HG02623 (cell line): ENCODE data around the gene CYB5A.
A peak's percentile ranks its signal among the peaks of the same experiment; 100 is the strongest.

Experiments
- ATAC-seq: cut with Tn5 transposase; IDR thresholded peaks from one replicate; pipeline ENCODE4 v1.9.1; 2021; ENCODE audit warnings: moderate library complexity; ENCODE audit not compliant: unreplicated experiment

The CYB5A gene

DNA sequence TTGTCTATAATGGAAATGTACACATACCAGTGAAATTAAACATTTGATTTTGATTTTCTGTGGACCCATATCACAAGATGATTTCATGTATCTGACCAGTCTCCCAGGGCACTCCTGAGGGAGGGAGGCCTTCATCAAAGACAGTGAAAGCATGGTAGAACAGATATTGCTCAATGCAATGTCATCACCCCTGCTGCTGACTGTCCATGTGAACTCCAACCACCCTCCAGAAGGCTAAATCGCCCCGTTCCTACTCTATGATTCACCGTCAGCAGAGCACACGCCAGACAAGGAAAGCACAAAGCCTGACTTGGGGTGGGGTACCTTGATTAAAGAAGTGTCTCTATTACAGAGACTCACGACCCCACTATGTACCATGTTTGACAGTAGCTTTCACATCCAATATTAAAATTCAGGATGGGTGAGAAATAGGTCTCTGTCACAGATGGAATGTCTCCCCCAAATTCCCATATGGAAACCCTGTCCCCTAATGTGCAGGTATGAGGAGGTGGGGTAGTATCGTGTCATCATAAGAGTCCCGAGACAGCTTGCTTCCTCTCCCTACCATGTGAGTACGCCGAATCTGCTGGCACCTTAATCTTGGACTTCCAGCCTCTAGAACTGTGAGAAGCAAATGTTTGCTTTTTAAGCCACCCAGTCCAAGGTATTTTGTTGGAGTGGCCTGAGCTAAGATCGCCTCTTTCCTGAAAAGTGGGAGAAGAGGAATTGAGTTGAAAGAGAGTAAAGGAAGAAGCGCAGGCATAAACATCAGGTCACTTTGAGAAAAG is 42.4 kb downstream of the CYB5A start:
- ATAC-seq = no peak

DNA sequence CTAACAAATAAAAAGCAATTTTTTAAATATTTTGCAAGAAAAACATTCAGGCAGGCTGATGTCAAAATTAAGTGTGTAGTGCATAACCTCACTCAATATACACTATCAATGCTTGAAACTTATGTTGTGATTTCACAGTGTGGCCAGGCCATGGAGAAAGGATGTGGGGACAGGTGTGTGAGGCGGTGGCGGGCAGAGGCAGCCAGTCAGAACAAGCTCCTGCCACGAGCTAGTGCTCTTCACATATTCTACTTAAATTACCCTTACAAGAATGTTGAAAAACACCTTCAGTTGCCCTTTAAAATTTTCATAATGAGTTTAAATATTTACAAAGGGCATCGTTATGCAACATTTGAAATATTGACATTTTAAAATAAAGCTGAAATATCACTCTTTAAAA is 43.2 kb downstream of the CYB5A start:
- ATAC-seq = peak; percentile 78

GRCh38 chr18:74248189-74248588 is 43.6 kb downstream of the CYB5A start:
- no peak for ATAC-seq

GRCh38 chr18:74244554-74244953 is 47.2 kb downstream of the CYB5A start:
- ATAC-seq = no peak

DNA sequence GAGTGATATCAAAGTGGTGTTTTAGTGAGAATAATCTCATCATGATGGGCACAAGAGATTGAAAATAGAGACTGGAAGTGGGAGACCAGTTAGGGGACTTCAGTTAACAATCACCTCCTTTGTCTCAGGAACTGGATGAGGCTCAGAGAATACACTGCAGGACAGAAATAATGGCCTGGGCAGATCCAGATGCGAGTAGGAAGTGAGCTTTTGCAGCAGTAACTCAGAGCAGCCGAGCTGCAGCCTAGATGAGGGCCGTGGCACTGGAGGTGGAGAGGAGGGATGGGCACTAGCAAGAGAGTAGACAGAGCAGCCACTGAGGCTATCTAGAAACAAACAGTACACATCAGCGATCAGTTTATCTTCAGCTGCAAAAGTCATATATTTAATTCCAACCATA is 48.6 kb downstream of the CYB5A start:
- no peak for ATAC-seq

- ATAC-seq = no peak
Observed at GRCh38 chr18:74242438-74243096, 49.2 kb downstream of the CYB5A start.

- ATAC-seq = no peak
Observed at GRCh38 chr18:74241970-74242369, 49.8 kb downstream of the CYB5A start.

- no peak for ATAC-seq
Observed at GRCh38 chr18:74241426-74241825, 50.3 kb downstream of the CYB5A start.

GRCh38 chr18:74239567-74239966 is 52.2 kb downstream of the CYB5A start:
- no peak for ATAC-seq

DNA sequence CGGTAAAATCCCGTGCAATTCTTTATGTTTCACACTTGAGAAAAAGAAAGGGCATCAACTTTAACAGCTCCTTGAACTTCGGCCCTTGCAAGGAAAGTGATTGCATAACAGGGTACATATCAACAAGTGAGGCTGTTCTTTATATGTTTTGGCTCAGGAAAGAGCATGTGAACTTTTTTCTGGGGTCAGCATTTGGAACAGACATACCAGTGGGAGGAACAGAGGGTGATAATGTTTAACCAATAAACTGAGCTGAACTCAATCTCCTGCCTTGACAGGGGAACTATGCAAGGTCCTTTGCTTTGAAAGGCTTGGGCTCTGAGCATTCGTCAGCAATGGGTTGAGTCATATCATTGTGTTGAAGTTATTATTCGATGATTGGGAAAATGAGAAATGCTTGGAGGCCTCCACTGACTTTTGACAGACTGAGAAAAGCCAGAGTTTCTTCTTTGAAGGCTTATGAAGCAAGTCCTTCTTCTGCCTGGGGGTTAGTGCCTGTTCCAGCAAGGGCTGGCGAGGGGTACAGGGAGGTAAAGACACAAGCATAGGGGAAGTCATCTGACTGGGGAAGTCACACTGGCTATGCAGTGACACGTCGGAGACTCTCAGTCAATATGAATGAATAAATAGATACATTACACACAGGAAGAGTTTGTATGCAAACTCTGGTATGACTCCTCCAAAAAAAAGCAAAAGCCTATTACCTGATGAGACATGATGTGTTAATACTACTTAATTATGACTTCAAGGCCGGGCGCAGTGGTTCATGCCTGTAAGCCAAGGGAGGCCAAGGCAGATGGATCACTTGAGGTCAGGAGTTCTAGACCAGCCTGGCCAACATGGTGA is 57.2 kb downstream of the CYB5A start:
- ATAC-seq = no peak

GRCh38 chr18:74233933-74234325 is 57.8 kb downstream of the CYB5A start:
- ATAC-seq = no peak

GRCh38 chr18:74230922-74231714 is 60.6 kb downstream of the CYB5A start:
- no peak for ATAC-seq

DNA sequence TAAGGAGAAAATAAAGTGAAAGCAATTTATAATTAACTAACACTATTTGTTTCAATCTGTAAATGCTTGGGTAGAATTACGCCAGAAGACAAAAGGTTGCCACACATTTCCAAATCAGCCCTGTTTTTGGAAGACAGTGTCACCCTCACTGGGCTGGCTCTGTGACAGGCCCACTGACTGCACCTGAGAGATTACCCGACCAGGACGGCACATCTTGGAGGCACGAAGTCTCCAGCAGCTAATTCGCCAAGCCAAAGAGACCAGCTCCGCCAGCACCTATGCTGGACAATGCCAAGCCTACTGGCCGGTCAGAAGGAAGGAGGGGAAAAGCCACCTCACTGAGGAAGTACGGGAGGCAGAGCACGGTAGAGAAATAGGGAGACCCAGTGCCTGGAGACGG is 61.9 kb downstream of the CYB5A start:
- no peak for ATAC-seq

GRCh38 chr18:74229005-74229404 is 62.8 kb downstream of the CYB5A start:
- ATAC-seq = no peak

- no peak for ATAC-seq
Observed at GRCh38 chr18:74228312-74228711, 63.5 kb downstream of the CYB5A start.

DNA sequence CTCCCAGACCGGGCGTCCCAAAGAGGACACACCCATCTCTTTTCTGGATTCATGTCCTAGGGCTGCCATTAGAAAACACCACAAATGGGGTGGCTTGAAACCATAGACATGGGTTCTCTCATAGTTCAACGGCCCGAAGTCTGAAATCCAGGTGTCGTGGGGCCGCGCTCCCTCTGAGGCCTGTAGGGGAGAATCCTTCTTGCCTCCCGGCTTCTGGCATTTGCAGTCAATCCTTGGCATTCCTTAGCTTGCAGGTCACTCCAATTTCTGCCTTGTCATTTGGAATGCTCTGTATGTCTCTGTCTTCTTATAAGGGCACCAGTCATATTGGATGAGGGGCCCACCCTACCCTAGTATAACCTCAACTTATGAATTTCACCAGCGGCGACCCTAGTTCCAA is 65.1 kb downstream of the CYB5A start:
- no peak for ATAC-seq

DNA sequence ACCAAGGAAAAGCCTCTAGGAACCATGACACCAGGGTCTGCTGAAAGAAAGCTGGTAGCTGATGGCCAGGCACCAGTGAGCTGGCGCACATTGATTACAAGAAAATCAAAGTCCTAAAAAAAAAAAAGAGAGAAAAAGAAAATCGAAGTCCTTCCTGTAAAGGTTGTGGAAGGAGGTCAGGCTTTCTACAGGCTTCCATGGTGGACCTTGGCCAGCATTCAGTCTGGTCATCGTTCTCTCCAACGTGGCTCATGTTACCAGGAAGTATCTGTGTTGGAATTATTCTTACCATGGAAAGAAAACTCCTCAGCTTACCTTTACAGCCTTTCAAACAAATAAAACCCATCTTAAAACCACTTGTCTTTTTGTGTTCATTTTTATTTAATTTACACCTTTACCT is 65.6 kb downstream of the CYB5A start:
- ATAC-seq = no peak

DNA sequence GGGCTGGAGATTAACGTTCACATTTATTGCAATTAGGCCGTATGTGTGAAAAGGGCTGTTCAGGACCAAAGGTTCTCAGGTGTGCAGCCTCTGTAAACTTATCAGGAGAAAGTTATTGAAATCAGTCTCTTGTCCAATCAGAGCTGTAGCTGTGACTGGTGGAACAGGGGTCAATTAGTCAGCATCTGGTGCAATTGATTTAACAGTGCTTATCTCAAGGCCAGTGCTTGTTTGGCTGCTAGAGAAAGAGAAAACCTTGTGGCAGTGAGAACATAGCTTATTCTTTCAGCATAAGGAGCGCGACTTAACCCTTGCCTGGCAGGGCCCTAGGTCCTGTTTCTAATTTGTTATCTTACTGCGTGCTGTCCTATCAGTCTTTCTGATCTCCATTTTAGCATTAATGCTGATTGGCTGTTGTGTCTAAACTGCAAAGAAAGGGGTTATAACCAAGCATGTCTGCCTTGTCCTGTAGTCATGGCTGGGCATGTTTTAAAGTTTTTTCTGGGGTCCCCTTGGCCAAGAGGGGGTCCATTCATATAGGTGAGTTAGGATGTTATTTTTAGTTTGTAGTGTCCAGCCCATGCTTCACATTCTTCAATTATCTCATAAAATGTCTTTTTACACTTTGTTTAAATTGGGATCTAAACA is 66.4 kb downstream of the CYB5A start:
- ATAC-seq = no peak

DNA sequence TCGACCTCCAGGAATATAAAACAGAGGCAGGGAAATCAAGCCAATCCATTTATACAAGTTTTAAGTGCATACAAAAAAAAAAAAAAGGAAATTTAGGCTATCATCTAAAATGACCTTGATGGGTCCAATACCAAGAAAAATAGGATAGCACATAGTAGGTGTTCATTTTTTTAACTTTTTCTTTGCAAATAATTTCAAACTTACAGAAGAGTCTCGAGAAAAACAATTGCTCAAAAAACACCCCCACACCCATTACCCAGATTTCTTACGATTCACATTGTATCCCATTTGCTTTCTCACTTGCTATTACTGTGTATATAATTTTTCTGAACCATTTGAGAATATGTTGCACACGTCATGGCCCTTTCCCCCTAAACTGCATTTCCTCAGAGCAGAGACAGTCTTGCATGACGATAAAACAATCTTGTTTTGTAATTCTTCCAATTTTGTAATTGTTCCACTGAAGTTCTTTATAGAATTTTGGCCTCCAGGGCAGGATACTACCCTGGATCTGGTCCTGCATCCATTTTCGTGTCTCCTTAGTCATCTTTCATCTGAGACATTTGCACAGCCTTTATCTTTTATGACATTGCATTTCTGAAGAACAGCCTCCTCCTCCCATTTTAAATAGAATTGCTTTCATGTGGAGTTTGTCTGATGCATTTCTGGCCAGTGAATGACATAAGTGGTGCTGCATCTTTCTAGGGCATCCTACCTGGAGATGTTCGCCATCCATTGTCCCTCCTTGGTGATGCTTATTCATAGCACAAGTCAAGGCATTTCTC is 68.9 kb downstream of the CYB5A start:
- ATAC-seq = no peak

- no peak for ATAC-seq
Observed at GRCh38 chr18:74221081-74221480, 70.7 kb downstream of the CYB5A start.
